HT1080 (cell line): ENCODE measurements around the gene RFK. TPM values are rescaled to one million over a fixed set of nuclear protein-coding genes. Genes with fewer than 3 reads are reported as not detected.
"Not testable (repeated sequence)": the region's sequence is repeated elsewhere in the genome, so short reads cannot be mapped to it uniquely, and the experiment has no call there.

Source experiments
- DNase-seq: peaks from one replicate; pipeline ENCODE4 v3.0.0-alpha.2; 2015; ENCODE audit warnings: low read depth
- polyA plus RNA-seq, 2 experiments: library from polyadenylated mRNA; depleted of rRNA; stranded (reverse); fragments of >200 nt; gene quantifications; 2 replicates each; pipeline ENCODE4 v1.2.3, GENCODE V29; 2015
- total RNA-seq: library from RNA; depleted of rRNA; stranded (reverse); fragments of >200 nt; shearing (Covaris generic); gene quantifications from 2 replicates; pipeline ENCODE4 v1.2.3, GENCODE V29; 2014; rRNA removed

The RFK gene
- 23.7 and 25.3 TPM in 2 replicates for total RNA-seq
- 38.1 and 43.4 TPM in 2 replicates for polyA plus RNA-seq (2015; cell fraction: cytosol; rRNA removed)
- 11.7 and 17.1 TPM in 2 replicates for polyA plus RNA-seq (2015; cell fraction: nucleus; rRNA removed)

DNA sequence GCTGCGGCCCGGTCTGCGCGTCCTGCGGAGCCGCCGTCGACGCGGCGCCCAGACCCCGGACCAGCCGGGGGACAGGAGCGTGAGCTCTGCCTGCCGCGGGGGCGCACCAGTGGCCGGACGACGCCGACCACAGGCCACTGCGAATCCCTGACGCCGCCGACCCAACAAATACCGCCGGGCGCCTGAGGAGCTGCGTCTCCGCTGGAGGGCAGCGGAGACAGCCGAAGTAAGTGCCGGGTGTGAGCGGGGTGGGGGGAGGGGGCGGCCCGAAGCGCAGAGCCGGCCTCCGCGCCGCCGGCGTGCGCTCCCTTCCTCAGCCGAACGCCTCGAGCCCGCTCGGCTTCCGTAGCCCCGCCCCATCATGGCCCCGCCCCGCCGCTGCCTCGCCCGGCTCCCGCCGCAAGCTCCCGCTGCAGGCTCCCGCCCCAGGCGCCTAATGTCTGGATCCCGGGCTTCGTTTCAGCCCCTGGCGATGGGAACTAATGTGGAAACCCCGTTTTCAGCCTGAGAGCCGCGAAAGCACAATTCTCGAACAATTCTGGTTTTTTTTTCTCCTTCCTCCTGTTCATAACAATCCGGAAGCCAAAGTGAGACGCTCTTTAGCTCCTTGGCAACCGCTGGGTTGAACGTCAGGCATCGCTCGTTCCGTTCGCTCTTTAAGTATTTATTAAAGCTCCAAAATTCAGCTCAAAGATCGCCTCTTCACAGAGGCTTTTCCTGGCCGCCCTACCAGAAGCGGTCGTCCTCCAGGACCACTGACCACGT is at the start of gene RFK:
TSS of gene RFK (minus strand) at position 232 of the 765 bp plus-strand sequence. CDS start 255 bp downstream, outside the sequence.
- DNase-seq, result peak; percentile 93

- DNase-seq, result no peak
Measured at GRCh38 chr9:76443887-76444286, 49.7 kb upstream of the RFK start.

DNA sequence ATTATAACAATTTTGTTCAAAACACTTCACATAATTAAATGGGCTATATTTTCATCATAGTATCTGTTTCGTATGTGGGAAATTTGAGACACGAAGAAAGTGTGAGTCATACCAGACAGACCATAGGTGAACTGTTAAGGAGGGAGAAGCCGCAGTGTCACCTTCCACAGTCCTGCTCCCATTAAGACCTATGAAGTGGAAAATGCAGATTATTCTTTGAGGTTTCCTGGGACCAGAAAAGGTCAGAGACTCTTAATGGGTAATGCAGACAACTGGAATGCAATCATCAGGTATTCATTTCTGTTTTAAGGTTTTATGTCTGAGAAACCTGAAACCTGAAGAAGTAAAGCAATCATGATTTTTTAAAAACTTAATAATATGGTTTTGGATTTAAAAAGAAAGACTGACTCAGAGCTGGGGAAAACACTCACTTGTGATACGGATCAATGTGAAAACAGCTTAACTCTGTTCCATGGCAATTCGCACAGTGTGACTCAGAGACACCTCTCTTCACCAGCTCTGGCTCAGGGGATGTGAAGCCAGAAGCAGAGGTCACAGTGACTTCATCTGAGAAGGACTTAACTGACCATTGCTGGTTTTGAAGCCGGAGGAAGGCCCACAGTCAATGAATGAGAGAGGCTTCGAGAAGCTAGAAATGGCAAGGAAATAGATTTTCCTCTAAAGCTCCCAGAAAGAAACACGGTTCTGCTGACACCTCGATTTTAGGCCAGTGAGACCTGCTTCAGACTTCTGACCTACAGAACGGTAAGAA is 47.5 kb upstream of the RFK start:
- peak; percentile 65 for DNase-seq

GRCh38 chr9:76438841-76439588 is 44.8 kb upstream of the RFK start:
- no peak for DNase-seq

DNA sequence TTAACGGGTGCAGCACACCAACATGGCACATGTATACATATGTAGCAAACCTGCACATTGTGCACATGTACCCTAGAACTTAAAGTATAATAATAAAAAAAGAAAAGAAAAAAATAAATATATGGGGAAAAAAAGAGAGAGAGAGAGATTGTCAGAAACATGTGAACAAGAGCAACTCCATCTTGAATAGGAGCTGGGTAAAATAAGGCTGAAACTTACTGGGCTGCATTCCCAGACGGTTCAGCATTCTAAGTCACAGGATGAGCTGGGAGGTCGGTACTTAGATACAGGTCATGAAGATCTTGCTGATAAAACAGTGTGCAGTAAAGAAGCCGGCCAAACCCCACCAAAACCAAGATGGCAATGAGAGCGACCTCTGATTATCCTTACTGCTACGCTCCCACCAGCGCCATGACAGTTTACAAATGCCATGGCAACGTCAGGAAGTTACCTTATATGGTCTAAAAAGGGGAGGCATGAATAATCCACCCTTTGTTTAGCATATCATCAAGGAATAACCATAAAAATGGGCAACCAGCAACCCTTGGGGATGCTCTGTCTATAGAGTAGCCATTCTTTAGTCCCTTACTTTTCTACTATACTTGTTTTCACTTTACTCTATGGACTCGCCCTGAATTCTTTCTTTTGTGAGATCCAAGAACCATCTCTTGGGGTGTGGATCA is 42.9 kb upstream of the RFK start:
- DNase-seq, result not testable (repeated sequence)

DNA sequence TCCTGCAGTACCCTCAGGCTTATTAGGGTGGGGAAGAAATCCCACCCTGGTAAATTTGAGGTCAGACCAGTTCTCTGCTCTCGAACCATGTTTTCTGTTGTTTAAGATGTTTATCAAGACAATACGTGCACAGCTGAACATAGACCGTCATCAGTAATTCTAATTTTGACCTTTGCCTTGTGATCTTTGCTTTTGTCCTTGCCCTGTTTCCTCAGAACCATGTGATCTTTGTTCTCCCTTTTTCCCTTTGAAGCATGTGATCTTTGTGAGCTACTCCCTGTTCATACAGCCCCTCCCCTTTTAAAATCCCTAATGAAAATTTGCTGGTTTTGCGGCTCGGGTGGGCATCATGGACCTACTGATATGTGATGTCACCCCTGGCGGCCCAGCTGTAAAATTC is 40.7 kb upstream of the RFK start:
- not testable (repeated sequence) for DNase-seq

DNA sequence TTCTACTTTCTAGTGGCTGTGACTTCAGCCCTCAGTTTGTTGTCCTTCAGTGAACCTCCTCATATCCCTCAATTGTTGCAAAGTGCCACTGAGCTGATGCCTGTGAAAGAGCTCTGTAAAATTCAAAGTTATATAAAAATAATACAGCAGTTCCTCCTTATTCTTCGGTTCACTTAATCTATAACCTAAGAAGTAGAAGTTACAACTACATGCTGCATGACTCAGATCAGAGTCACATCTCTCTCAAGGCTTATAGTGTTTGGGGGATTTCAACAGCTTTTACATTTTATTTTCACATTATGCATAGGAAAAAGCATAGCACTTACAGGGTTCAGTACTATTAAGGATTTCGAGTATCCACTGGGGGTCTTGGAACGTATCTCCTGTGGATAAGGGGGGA is 39.6 kb upstream of the RFK start:
- DNase-seq, result peak; percentile 55

DNA sequence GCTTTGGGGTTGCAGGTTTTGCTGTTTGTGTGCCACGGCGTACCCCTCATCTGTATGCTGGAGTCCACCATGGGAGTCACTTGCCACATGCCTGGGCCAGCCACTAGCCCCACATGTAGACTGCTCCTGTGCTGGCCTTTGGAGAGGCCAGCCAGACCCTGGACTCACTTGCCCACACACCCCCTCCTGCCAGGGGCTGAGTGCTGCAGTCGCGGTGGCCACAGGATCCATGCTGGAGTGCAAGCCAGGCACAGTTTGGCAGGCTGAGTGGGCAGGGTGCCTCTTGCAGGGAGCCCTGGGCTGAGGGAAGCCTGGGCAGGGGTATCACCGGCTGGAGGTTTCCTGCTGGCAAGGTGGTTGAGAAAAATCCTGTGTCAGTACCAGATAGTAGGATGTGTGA is 39.2 kb upstream of the RFK start:
- no peak for DNase-seq

GRCh38 chr9:76431601-76432000 is 37.4 kb upstream of the RFK start:
- no peak for DNase-seq

DNA sequence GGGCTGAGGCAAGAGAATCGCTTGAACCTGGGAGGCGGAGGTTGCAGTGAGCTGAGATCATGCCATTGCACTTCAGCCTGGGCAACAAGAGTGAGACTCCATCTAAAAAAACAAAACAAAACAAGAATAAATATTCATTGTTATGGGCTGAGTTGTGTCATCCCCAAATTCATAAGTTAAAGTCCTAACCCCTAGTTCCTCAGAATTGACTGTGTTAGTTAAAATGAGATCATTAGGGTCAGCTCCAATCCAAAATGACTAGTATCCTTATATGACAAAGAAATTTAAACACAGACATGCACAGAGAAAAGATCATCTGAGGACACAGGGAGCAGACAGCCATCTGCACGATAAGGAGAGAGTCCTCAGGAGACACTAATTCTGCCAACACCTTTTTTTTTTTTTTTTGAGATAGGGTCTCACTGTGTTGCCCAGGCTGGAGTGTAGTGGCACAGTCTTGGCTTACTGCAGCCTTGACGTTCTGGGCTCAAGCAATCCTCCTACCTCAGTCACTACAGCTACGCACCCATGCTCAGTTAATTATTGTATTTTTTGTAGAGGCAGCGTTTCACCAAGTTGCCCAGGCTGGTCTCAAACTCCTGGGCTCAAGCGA is 32.7 kb upstream of the RFK start:
- no peak for DNase-seq

DNA sequence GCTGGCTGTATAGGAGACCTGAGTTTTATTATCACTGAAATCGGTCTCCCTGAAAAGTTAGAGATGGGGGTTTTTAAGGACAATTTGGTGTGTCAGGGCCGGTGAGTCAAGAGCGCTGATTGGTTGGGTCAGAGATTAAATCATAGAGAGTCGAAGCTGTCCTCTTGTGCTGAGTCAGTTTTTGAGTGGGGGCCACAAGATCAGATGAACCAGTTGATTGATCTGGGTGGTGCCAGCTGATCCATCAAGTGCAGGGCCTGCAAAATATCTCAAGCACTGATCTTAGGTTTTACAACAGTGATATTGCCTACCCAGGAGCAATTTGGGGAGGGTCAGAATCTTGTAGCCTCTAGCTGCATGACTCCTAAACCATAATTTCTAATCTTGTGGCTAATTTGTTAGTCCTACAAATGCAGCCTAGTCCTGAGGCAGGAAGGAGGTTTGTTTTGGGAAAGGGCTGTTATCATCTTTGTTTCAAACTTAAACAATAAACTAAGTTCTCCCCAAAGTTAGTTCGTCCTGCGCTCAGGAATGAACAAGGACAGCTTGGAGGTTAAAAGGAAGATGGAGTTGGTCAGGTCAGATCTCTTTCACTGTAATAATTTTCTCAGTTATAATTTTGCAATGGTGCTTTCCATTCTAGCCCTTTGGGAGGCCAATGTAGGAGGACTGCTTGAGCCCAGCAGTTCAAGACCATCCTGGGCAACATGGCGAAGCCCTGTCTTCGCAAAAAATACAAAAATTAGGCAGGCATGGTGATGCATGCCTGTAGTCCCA is 31.6 kb upstream of the RFK start:
- no peak for DNase-seq

DNA sequence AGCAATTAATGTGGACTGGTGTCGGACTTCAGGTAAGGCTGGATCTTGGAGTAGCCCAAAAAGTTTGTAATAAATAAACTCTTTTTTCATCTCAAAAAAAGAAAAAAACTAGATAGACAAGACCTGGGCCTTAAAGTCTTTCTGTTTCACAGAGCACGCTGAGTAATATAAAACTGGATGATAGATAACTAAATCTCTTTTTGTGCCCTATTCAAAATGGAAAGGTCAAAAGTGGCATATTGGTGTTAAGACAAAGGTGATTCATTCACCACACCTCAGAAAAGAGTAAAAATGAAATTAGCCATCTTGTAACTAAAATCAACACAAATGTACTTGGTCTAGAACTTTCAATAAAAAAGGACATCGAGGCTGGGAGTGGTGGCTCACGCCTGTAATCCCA is 30.3 kb upstream of the RFK start:
- no peak for DNase-seq

DNA sequence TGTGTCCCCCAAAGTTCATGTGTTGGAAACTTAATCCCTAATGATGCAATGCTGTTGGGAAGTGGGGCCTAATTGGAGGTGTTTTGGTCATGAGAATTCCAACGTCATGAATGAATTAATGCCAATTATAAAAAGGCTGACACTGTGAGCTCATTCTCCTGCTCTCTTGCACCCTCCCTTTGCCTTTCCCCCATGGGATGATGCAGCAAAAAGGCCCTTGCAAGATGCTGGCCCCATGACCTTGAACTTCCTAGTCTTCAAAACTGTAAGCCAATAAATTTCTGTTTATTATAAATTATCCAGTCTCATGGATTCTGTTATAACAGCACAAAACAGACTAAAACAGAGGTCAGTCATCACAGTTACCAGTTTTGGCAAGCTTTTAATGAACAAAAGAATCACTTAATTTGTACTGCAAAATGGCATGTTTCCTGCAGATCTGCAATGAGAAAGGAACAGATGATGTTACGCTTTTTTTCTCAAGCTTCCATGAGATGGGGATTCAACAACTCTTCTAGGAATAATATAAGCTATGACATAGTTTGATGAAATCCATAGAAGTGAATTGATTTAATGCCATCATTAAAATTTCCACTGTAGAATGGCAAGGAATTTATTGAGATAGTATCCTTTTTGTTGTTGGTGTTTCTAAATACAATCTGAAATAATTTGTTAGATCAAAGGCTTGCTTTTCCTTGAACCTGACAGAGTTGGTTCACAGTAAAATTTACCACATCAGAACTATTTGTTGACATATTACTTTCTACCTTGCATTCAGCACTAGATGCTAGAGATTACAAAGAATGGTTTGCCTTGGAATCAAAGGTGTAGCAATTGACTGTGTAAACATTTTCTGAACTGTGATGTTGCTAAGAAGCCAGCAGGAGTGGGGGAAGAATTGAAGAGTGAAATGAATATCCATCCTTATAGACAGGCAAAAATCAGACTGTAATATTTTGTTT is 29.3 kb upstream of the RFK start:
- DNase-seq, result no peak

GRCh38 chr9:76419782-76420380 is 25.7 kb upstream of the RFK start:
- DNase-seq, result no peak

DNA sequence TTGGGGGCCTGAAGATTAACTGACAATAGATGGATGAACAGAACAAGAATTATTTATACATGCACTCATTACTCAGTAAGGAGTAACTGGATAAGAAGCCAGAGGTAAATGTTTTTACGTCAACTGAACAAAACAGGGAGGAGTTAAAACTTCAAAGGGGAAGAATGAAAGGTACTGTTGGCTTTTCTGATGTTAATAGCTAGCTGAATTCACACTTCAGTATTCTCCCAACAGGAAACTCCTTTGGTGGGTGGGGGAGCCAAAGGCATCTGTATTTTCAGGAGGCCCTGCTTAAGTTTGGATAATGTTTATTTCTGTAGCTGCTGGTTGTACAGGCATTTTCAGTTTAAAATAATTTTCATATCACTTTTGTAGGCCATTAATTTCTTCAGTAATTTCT is 23.2 kb upstream of the RFK start:
- DNase-seq, result no peak

DNA sequence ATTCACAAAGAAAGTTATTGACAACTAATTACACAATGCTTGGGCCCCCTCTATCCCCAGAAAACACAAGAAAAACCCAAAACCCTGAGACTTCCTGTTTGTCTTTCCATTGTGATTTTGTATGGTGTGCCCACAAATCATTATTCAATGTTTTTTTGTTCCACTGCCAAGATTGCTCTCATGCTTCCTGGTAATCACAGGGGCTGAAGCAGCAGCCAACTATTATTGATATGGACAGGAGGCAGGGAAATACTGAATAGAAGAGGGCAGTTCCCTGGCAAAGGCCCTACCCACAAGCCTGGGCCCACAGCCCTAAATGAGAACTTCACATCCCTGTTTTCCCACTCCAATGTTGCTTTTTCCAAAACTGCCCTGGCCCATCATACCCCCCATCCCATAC is 21.5 kb upstream of the RFK start:
- peak; percentile 37 for DNase-seq

DNA sequence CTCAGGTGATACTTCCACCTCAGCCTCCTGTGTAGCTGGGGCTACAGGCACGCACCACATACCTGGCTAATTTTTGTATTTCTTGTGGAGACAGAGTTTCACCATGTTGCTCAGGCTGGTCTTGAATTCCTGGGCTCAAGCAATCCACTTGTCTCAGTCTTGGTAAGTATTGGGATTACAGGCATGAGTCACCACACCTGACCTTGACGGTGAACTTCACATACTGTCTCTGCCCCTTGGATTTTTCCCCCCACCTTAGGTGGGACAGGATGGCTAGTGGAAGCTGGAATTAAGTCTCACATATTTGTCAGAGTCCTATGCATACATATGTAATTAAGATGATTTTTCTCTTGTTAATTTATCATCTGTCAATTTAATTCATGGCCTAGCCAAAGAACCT is 20.9 kb upstream of the RFK start:
- DNase-seq, result peak; percentile 62

- DNase-seq, result peak; percentile 86
Measured at GRCh38 chr9:76414661-76415060, 20.4 kb upstream of the RFK start.
